ENCODE data around the gene MAP9. TPM values are rescaled to one million over a fixed set of nuclear protein-coding genes. Genes with fewer than 3 reads are reported as not detected.
A peak's percentile ranks its signal among the peaks of the same experiment; 100 is the strongest.

The MAP9 gene
- total RNA-seq, 4 donors from 2014 or later, result 6.4 to 30.0 (median 18.2) TPM

DNA sequence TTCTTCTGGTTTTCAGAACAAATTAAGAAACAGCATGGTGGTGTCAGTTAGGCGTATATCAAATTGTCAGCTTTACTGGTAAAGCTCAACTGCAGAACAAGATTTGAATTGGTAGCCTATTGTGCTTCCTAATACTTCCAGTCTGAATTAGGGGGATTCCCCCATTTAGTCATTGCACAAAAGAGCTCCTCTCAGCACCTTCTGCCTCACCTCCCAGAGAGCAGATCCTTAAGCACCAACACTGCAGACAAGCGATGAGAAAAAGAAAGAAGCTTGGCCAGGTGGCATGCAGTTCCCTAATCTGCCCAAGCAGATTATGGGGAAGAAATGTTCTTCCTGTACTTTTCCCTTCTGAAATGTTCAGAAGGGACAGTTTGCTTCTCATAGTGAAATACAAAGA lies 9.2 kb downstream of the MAP9 start:
- intact Hi-C loops (cut with DNase I; ENCODE audit: low total_unique reads), result no loop called here
- DNase-seq, result no peak
- H3K9me3 ChIP-seq, result no peaks in the 10 kb centered on the region
- no peak overlapping the region for H3K4me3 ChIP-seq
- H3K4me1 ChIP-seq, result no peaks in the 10 kb centered on the region
- H3K27ac ChIP-seq, result no peak overlapping the region
- no peaks in the 10 kb centered on the region for H3K27me3 ChIP-seq
- H3K36me3 ChIP-seq, result no peaks in the 10 kb centered on the region
- TF ChIP-seq CTCF (IDR thresholded peaks at IDR 0.05) (no peak), POLR2A (IDR thresholded peaks at IDR 0.05) (no peak)

DNA sequence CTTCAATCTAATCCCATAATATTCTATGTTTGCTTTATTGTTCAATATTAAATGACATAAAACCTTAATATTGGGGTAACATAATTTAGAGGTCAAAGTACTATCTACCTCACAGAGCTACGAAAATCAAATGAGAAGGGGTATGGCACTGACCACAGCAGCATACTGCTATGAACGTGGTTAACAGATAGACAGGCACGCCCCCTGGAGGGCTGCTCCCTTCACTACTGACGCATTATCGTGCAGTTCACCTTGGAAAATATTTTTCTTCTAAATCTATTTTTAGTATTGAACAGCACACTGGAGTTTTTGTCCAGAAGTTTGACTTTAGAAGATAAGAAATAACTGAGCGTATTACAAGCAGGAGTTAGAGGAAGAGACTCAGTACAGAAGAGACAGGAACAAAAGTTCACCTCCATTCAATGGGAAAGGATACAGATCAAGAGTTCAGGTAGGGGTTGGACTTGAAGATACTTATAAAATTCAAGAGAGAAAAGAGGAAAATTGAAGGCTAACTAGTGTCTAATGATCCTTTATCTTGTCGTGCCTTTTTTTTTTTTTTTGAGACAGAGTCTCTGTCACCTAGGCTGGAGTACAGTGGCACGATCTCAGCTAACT lies 22.7 kb downstream of the MAP9 start:
- H3K9me3 ChIP-seq, result no peaks in the 10 kb centered on the region
- no peak overlapping the region for H3K27ac ChIP-seq
- intact Hi-C loops (cut with DNase I; ENCODE audit: low total_unique reads), result no loop called here
- H3K4me1 ChIP-seq, result no peaks in the 10 kb centered on the region
- H3K4me3 ChIP-seq, result no peak overlapping the region
- peak; percentile 11 to 49 (median 18) for TF ChIP-seq CTCF (IDR thresholded peaks at IDR 0.05)
- TF ChIP-seq POLR2A (IDR thresholded peaks at IDR 0.05), result no peak
- peak; percentile 20 to 29 for DNase-seq
- no peaks in the 10 kb centered on the region for H3K36me3 ChIP-seq
- no peaks in the 10 kb centered on the region for H3K27me3 ChIP-seq

- no peaks in the 10 kb centered on the region for H3K27me3 ChIP-seq
- no peak for TF ChIP-seq CTCF (IDR thresholded peaks at IDR 0.05)
- no peak for TF ChIP-seq POLR2A (IDR thresholded peaks at IDR 0.05)
- no peaks in the 10 kb centered on the region for H3K36me3 ChIP-seq
- intact Hi-C loops (cut with DNase I; ENCODE audit: low total_unique reads), result no loop called here
- H3K9me3 ChIP-seq, result no peaks in the 10 kb centered on the region
- no peaks in the 10 kb centered on the region for H3K4me1 ChIP-seq
- DNase-seq, result no peak
- H3K27ac ChIP-seq, result no peak overlapping the region
- no peak overlapping the region for H3K4me3 ChIP-seq
Measured at GRCh38 chr4:155342142-155342541, 34.6 kb downstream of the MAP9 start.

- H3K4me1 ChIP-seq, result no peaks in the 10 kb centered on the region
- H3K36me3 ChIP-seq, result no peaks in the 10 kb centered on the region
- H3K4me3 ChIP-seq, result no peak overlapping the region
- no peaks in the 10 kb centered on the region for H3K27me3 ChIP-seq
- intact Hi-C loops (cut with DNase I; ENCODE audit: low total_unique reads), result loop anchor here (10.0 kb wide), 1 partner anchor 925 kb away; no protein-coding TSS in a partner anchor
- no peak for TF ChIP-seq POLR2A (IDR thresholded peaks at IDR 0.05)
- TF ChIP-seq CTCF (IDR thresholded peaks at IDR 0.05), result no peak
- no peak overlapping the region for H3K27ac ChIP-seq
- no peak for DNase-seq
- no peaks in the 10 kb centered on the region for H3K9me3 ChIP-seq
Measured at GRCh38 chr4:155339999-155340398, 36.8 kb downstream of the MAP9 start.

- no peak for DNase-seq
- no peak for TF ChIP-seq POLR2A (IDR thresholded peaks at IDR 0.05)
- no peak for TF ChIP-seq CTCF (IDR thresholded peaks at IDR 0.05)
Measured at GRCh38 chr4:155339588-155339987, 37.2 kb downstream of the MAP9 start.

More at GRCh38 chr4:155339588-155339987, 37.2 kb downstream of the MAP9 start:
- H3K9me3 ChIP-seq, result no peaks in the 10 kb centered on the region
- H3K27ac ChIP-seq, result no peak overlapping the region
- H3K4me1 ChIP-seq, result no peaks in the 10 kb centered on the region
- intact Hi-C loops (cut with DNase I; ENCODE audit: low total_unique reads), result loop anchor here (10.0 kb wide), 1 partner anchor 925 kb away; no protein-coding TSS in a partner anchor
- H3K36me3 ChIP-seq, result no peaks in the 10 kb centered on the region
- no peak overlapping the region for H3K4me3 ChIP-seq
- H3K27me3 ChIP-seq, result no peaks in the 10 kb centered on the region
